HepG2 (cell line): ENCODE measurements around the gene AMBRA1. TPM values are rescaled to one million over a fixed set of nuclear protein-coding genes. Genes with fewer than 3 reads are reported as not detected.

Experiments used
- BRCA1 ChIP-seq: sonication (generic); formaldehyde crosslinking; IDR thresholded peaks from 2 replicates; pipeline ENCODE4 v1.4.0; 2020; ENCODE audit warnings: missing genetic modification reagents
- FOXC1 ChIP-seq: sonication (generic); formaldehyde crosslinking; IDR thresholded peaks from 2 replicates; pipeline ENCODE4 v1.8.0; 2022; ENCODE audit warnings: mild to moderate bottlenecking, missing genetic modification reagents, borderline replicate concordance
- KAT8 ChIP-seq: IDR thresholded peaks from 2 replicates; pipeline ENCODE4 v1.6.1; 2016; ENCODE audit warnings: missing genetic modification reagents, missing compliant biosample characterization
- KDM1A ChIP-seq: IDR thresholded peaks from 2 replicates; pipeline ENCODE4 v1.6.1; 2016; ENCODE audit warnings: missing compliant biosample characterization
- MTERF4 ChIP-seq: sonication (generic); formaldehyde crosslinking; IDR thresholded peaks from 2 replicates; pipeline ENCODE4 v1.8.0; 2023; ENCODE audit warnings: mild to moderate bottlenecking, missing genetic modification reagents
- NFIC ChIP-seq: IDR thresholded peaks from 2 replicates; pipeline ENCODE4 v1.6.1; 2012; ENCODE audit warnings: mild to moderate bottlenecking, low read length, inconsistent platforms
- SNAPC4 ChIP-seq: sonication (generic); formaldehyde crosslinking; IDR thresholded peaks from 2 replicates; pipeline ENCODE4 v1.4.0; 2020; ENCODE audit warnings: mild to moderate bottlenecking, missing genetic modification reagents
- ZNF331 ChIP-seq: sonication (generic); formaldehyde crosslinking; IDR thresholded peaks from 2 replicates; pipeline ENCODE4 v1.4.0; 2020; ENCODE audit warnings: missing genetic modification reagents
- polyA plus RNA-seq, 8 experiments: library from polyadenylated mRNA; depleted of rRNA in 3 of 8; stranded (reverse) in 7 of 8; unstranded in 1 of 8; fragments of >200 nt; fragmentation: Illumina TruSeq in 4 of 8; extraction: Trizol in 4 of 8; gene quantifications; 2 replicates each; pipeline versions ENCODE4 v1.2.1 to v1.2.3, GENCODE V29; 2011 to 2016; ENCODE audit warnings: low read depth in 4 of 8, missing spikeins in 1 of 8, mixed read lengths in 1 of 8; ENCODE audit not compliant: insufficient read depth in 1 of 8
- total RNA-seq, 5 experiments: library from RNA; depleted of rRNA; stranded (reverse); fragments of >200 nt; fragmentation: Illumina TruSeq; extraction: Trizol; gene quantifications; 2 replicates each; pipeline ENCODE4 v1.2.3, GENCODE V29; 2016; ENCODE audit warnings: low read depth in 1 of 5
- TF ChIP-seq, protein P1 (sequence below): sonication (generic); formaldehyde crosslinking; IDR thresholded peaks from 2 replicates; pipeline ENCODE4 v1.4.0; 2020; ENCODE audit warnings: mild to moderate bottlenecking, missing genetic modification reagents
- TF ChIP-seq, protein P2 (sequence below): sonication (generic); formaldehyde crosslinking; IDR thresholded peaks from 2 replicates; pipeline ENCODE4 v1.4.0; 2020; ENCODE audit warnings: missing genetic modification reagents, borderline replicate concordance
- TF ChIP-seq, protein P3 (sequence below): sonication (generic); formaldehyde crosslinking; IDR thresholded peaks from 2 replicates; pipeline ENCODE4 v1.4.0; 2020; ENCODE audit warnings: missing genetic modification reagents
- TF ChIP-seq, protein P4 (sequence below): sonication (generic); formaldehyde crosslinking; IDR thresholded peaks from 2 replicates; pipeline ENCODE4 v1.4.0; 2020; ENCODE audit warnings: mild to moderate bottlenecking, missing genetic modification reagents

Gene AMBRA1
- total and polyA plus RNA-seq, 2 of the 13 experiments (the other 11 are each of a cell fraction or from before 2014, with no cell fraction given) = 15.7 to 26.0 TPM

GRCh38 chr11:46381819-46382645 is 211.8 kb downstream of the AMBRA1 start (continued):
- no peak for TF ChIP-seq BRCA1
- TF ChIP-seq, protein P1, sequence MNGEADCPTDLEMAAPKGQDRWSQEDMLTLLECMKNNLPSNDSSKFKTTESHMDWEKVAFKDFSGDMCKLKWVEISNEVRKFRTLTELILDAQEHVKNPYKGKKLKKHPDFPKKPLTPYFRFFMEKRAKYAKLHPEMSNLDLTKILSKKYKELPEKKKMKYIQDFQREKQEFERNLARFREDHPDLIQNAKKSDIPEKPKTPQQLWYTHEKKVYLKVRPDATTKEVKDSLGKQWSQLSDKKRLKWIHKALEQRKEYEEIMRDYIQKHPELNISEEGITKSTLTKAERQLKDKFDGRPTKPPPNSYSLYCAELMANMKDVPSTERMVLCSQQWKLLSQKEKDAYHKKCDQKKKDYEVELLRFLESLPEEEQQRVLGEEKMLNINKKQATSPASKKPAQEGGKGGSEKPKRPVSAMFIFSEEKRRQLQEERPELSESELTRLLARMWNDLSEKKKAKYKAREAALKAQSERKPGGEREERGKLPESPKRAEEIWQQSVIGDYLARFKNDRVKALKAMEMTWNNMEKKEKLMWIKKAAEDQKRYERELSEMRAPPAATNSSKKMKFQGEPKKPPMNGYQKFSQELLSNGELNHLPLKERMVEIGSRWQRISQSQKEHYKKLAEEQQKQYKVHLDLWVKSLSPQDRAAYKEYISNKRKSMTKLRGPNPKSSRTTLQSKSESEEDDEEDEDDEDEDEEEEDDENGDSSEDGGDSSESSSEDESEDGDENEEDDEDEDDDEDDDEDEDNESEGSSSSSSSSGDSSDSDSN (CRISPR knock-in tag) = peak; percentile 50; the same call in 1 of the 2 replicates
- TF ChIP-seq ZNF331 = no peak
- no peak; the same call in 1 of the 2 replicates for TF ChIP-seq KAT8 (CRISPR knock-in tag)
- TF ChIP-seq, protein P2, sequence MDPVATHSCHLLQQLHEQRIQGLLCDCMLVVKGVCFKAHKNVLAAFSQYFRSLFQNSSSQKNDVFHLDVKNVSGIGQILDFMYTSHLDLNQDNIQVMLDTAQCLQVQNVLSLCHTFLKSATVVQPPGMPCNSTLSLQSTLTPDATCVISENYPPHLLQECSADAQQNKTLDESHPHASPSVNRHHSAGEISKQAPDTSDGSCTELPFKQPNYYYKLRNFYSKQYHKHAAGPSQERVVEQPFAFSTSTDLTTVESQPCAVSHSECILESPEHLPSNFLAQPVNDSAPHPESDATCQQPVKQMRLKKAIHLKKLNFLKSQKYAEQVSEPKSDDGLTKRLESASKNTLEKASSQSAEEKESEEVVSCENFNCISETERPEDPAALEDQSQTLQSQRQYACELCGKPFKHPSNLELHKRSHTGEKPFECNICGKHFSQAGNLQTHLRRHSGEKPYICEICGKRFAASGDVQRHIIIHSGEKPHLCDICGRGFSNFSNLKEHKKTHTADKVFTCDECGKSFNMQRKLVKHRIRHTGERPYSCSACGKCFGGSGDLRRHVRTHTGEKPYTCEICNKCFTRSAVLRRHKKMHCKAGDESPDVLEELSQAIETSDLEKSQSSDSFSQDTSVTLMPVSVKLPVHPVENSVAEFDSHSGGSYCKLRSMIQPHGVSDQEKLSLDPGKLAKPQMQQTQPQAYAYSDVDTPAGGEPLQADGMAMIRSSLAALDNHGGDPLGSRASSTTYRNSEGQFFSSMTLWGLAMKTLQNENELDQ = no peak
- TF ChIP-seq NFIC = no peak
- TF ChIP-seq SNAPC4 (CRISPR knock-in tag) = no peak
- no peak for TF ChIP-seq KDM1A
- TF ChIP-seq MTERF4 = peak; percentile 81
- no peak for TF ChIP-seq FOXC1 (CRISPR knock-in tag)
- TF ChIP-seq, protein P3, sequence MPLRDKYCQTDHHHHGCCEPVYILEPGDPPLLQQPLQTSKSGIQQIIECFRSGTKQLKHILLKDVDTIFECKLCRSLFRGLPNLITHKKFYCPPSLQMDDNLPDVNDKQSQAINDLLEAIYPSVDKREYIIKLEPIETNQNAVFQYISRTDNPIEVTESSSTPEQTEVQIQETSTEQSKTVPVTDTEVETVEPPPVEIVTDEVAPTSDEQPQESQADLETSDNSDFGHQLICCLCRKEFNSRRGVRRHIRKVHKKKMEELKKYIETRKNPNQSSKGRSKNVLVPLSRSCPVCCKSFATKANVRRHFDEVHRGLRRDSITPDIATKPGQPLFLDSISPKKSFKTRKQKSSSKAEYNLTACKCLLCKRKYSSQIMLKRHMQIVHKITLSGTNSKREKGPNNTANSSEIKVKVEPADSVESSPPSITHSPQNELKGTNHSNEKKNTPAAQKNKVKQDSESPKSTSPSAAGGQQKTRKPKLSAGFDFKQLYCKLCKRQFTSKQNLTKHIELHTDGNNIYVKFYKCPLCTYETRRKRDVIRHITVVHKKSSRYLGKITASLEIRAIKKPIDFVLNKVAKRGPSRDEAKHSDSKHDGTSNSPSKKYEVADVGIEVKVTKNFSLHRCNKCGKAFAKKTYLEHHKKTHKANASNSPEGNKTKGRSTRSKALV (CRISPR knock-in tag) = 0 out of 2 replicates have a peak, but pooled peaks have one; percentile 21
- TF ChIP-seq, protein P4, sequence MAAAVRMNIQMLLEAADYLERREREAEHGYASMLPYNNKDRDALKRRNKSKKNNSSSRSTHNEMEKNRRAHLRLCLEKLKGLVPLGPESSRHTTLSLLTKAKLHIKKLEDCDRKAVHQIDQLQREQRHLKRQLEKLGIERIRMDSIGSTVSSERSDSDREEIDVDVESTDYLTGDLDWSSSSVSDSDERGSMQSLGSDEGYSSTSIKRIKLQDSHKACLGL (CRISPR knock-in tag) = peak; percentile 63; the same call in 1 of the 2 replicates
